Colonic mucosa (tissue), 4 donors: Measurements from ENCODE around the gene LRRC14B. TPM values are rescaled to one million over a fixed set of nuclear protein-coding genes. Genes with fewer than 3 reads are reported as not detected.

ENCODE experiments used
- DNase-seq: peaks from one replicate; pipeline ENCODE4 v3.0.0-alpha.2; 2020
- H3K27ac ChIP-seq: fragments of 200-600 bp; one replicate; pipeline ENCODE4 v1.8.0; 2021
- H3K27me3 ChIP-seq: fragments of 200-600 bp; one replicate; pipeline ENCODE4 v1.8.0; 2021
- H3K36me3 ChIP-seq: fragments of 200-600 bp; one replicate; pipeline ENCODE4 v1.8.0; 2021
- H3K4me1 ChIP-seq: fragments of 200-600 bp; one replicate; pipeline ENCODE4 v1.8.0; 2021; ENCODE audit warnings: mild to moderate bottlenecking
- H3K4me3 ChIP-seq: fragments of 200-600 bp; one replicate; pipeline ENCODE4 v1.8.0; 2021
- H3K9ac ChIP-seq, 2 donors: one replicate each; pipeline ENCODE4 v1.7.0; 2013; ENCODE audit warnings: control low read depth in 2 of 2, low read depth in 2 of 2, low read length in 2 of 2
- H3K9me3 ChIP-seq: fragments of 200-600 bp; one replicate; pipeline ENCODE4 v1.8.0; 2021
- CTCF ChIP-seq: fragments of 200-600 bp; IDR thresholded peaks from one replicate; pipeline ENCODE4 v1.8.0; 2022; ENCODE audit warnings: antibody characterized with exemption, mild to moderate bottlenecking
- intact Hi-C: fragments of 100-400 bp; cut with DNase I; formaldehyde crosslinking; loops from one replicate; pipeline ENCODE4 v1.14.1; 2022
- total RNA-seq, 2 donors: library from RNA; stranded (reverse); fragmentation: NEBNext Ultra II Directional in 1 of 2; extraction: Animal tissue kit (Norgen Biotek cat#: 25700) in 1 of 2; gene quantifications; one replicate each; pipeline ENCODE4 v1.2.1, GENCODE V29; 2021
- donor health status: healthy.
- donor health status: DM: no; HTN: no; CAD: no.
- donor health status: DM: no; HTN: no; CAD: no.

LRRC14B gene
- not detected for total RNA-seq

GRCh38 chr5:191036-191948 is at the start of gene LRRC14B:
Gene LRRC14B (plus strand): TSS chr5:191495. CDS start chr5:191539, 44 bp downstream.
- H3K4me3 ChIP-seq = no peak within 1 kb of the TSS
- no peaks in the 10 kb centered on the region for H3K9me3 ChIP-seq
- no peak for TF ChIP-seq CTCF
- H3K36me3 ChIP-seq = no peaks in the 10 kb centered on the region
- no peaks in the 10 kb centered on the region for H3K4me1 ChIP-seq
- peaks cover 8% of the 10 kb centered on the region for H3K27me3 ChIP-seq
- no peak within 1 kb of the TSS for H3K27ac ChIP-seq
- intact Hi-C loops = no loop called here
- H3K9ac ChIP-seq = no peak within 1 kb of the TSS
- no peak for DNase-seq

- Histone ChIP-seq H3K9ac (no peak overlapping the region), H3K4me3 (no peak overlapping the region), H3K9me3 (no peaks in the 10 kb centered on the region), H3K27ac (no peak overlapping the region), H3K36me3 (no peaks in the 10 kb centered on the region), H3K27me3 (no peaks in the 10 kb centered on the region), H3K4me1 (no peaks in the 10 kb centered on the region)
- TF ChIP-seq CTCF = no peak
- no peak for DNase-seq
- intact Hi-C loops = no loop called here
Observed at GRCh38 chr5:141761-142160, 49.5 kb upstream of the LRRC14B start.

- intact Hi-C loops = no loop called here
- DNase-seq = no peak
- Histone ChIP-seq H3K4me1 (no peaks in the 10 kb centered on the region), H3K27ac (no peak overlapping the region), H3K27me3 (no peaks in the 10 kb centered on the region), H3K9ac (no peak overlapping the region), H3K4me3 (no peak overlapping the region), H3K36me3 (no peaks in the 10 kb centered on the region), H3K9me3 (no peaks in the 10 kb centered on the region)
- no peak for TF ChIP-seq CTCF
Observed at GRCh38 chr5:142246-142810, 49.0 kb upstream of the LRRC14B start.

- no peak overlapping the region for H3K9ac ChIP-seq
- DNase-seq = no peak
- no peak overlapping the region for H3K27ac ChIP-seq
- H3K36me3 ChIP-seq = no peaks in the 10 kb centered on the region
- no peak overlapping the region for H3K4me3 ChIP-seq
- intact Hi-C loops = no loop called here
- TF ChIP-seq CTCF = no peak
- H3K4me1 ChIP-seq = no peaks in the 10 kb centered on the region
- H3K9me3 ChIP-seq = no peaks in the 10 kb centered on the region
- no peaks in the 10 kb centered on the region for H3K27me3 ChIP-seq
Observed at GRCh38 chr5:143041-143440, 48.3 kb upstream of the LRRC14B start.

GRCh38 chr5:144941-145340 is 46.4 kb upstream of the LRRC14B start:
- H3K27me3 ChIP-seq = no peaks in the 10 kb centered on the region
- no peak overlapping the region for H3K9ac ChIP-seq
- no peaks in the 10 kb centered on the region for H3K4me1 ChIP-seq
- H3K9me3 ChIP-seq = no peaks in the 10 kb centered on the region
- no peak overlapping the region for H3K4me3 ChIP-seq
- DNase-seq = no peak
- H3K36me3 ChIP-seq = no peaks in the 10 kb centered on the region
- intact Hi-C loops = no loop called here
- no peak overlapping the region for H3K27ac ChIP-seq
- TF ChIP-seq CTCF = no peak
